GM12878 (cell line): ENCODE data around the gene CLK1. TPM values are rescaled to one million over a fixed set of nuclear protein-coding genes. Genes with fewer than 3 reads are reported as not detected.

ENCODE experiments used
- ATAC-seq: fragments of 200-7000 bp; cut with Tn5 transposase; 3 replicates; pipeline ENCODE4 v1.9.1; 2020; ENCODE audit warnings: mild to moderate bottlenecking, moderate library complexity
- BruUV-seq: library from RNA; stranded (reverse); fragments of 400-500 nt; replicated peaks from 2 replicates; lab custom pipeline; 2021; lab: Mats Ljungman, UMichigan
- CTCF ChIA-PET: fragments of 300-600 bp; sonication (Branson Sonifier 250); formaldehyde crosslinking; extraction: SDS; loops from one replicate; lab custom pipeline; 2021; ENCODE audit warnings: inconsistent platforms; lab: Yijun Ruan, JAX
- POLR2A ChIA-PET: fragments of 350-600 bp; formaldehyde crosslinking; extraction: SDS; loops from one replicate; lab custom pipeline; 2021; ENCODE audit warnings: inconsistent platforms; lab: Charles Lee
- RAD21 ChIA-PET: fragments of 300-600 bp; sonication (Branson Sonifier 250); formaldehyde crosslinking; loops from one replicate; lab custom pipeline; 2023; ENCODE audit warnings: antibody characterized with exemption; ENCODE audit not compliant: unreplicated experiment; lab: Charles Lee
- SMC1A ChIA-PET: fragments of 300-600 bp; sonication (Branson Sonifier 250); formaldehyde crosslinking; loops from one replicate; lab custom pipeline; 2023; ENCODE audit not compliant: unreplicated experiment, uncharacterized antibody; lab: Charles Lee
- DNase-seq: peaks from one replicate; pipeline ENCODE4 v3.0.0-alpha.2; 2011; ENCODE audit warnings: low read depth, low spot score
- FAIRE-seq: peaks from 3 replicates; lab custom pipeline; 2011; peaks lifted over from hg19 to GRCh38; lab: Jason Lieb, UNC
- H2AFZ ChIP-seq: 2 replicates; pipeline ENCODE4 v1.6.0; 2011; ENCODE audit warnings: low read depth, low read length, control low read depth; ENCODE audit not compliant: control insufficient read depth
- H3K27ac ChIP-seq: 2 replicates; pipeline ENCODE4 v1.5.1; 2011; ENCODE audit warnings: control low read depth; ENCODE audit not compliant: control insufficient read depth, insufficient read depth
- H3K27me3 ChIP-seq, 2 experiments: replicated peaks in 1 of 2; 2 replicates each; pipeline versions ENCODE4 v1.6.0 to v1.6.1; 2011; ENCODE audit warnings: low read length in 1 of 2; ENCODE audit not compliant: control insufficient read depth in 2 of 2, insufficient read depth in 2 of 2
- H3K36me3 ChIP-seq, 2 experiments: 2 replicates each; pipeline ENCODE4 v1.5.1; 2011; ENCODE audit warnings: low read length in 1 of 2; ENCODE audit not compliant: control insufficient read depth in 2 of 2, insufficient read depth in 2 of 2
- H3K4me1 ChIP-seq: 2 replicates; pipeline ENCODE4 v1.6.1; 2011; ENCODE audit warnings: mild to moderate bottlenecking, low read length, moderate library complexity, mixed read lengths; ENCODE audit not compliant: control insufficient read depth, insufficient read depth
- H3K4me2 ChIP-seq: 2 replicates; pipeline ENCODE4 v1.6.0; 2011; ENCODE audit warnings: control low read depth; ENCODE audit not compliant: control insufficient read depth, insufficient read depth
- H3K4me3 ChIP-seq: fragments of 200-600 bp; sonication (generic); 2 replicates; pipeline ENCODE4 v1.5.1; 2016
- H3K79me2 ChIP-seq: 2 replicates; pipeline ENCODE4 v1.6.0; 2011; ENCODE audit warnings: low read length; ENCODE audit not compliant: control insufficient read depth, insufficient read depth
- H3K9ac ChIP-seq: 2 replicates; pipeline ENCODE4 v1.8.0; 2011; ENCODE audit warnings: low read length, control low read depth, mixed read lengths; ENCODE audit not compliant: control insufficient read depth, insufficient read depth
- H3K9me3 ChIP-seq: replicated peaks from 3 replicates; pipeline ENCODE4 v1.5.1; 2011; ENCODE audit warnings: mild to moderate bottlenecking, low read length; ENCODE audit not compliant: control insufficient read depth, insufficient read depth
- H4K20me1 ChIP-seq: 2 replicates; pipeline ENCODE4 v1.6.0; 2011; ENCODE audit not compliant: control insufficient read depth, insufficient read depth
- BCL11A ChIP-seq: IDR thresholded peaks from 2 replicates; pipeline ENCODE4 v1.6.1; 2011; ENCODE audit warnings: low read depth, low read length
- CBX3 ChIP-seq: fragments of 200-600 bp; sonication (generic); IDR thresholded peaks from 2 replicates; pipeline ENCODE4 v1.6.1; 2016; ENCODE audit warnings: low read depth, borderline replicate concordance
- CEBPB ChIP-seq, 2 experiments: fragments of 150-350 bp in 1 of 2; IDR thresholded peaks; 2 replicates each; pipeline ENCODE4 v1.6.1; 2012 to 2014; ENCODE audit warnings: low read depth in 2 of 2, low read length in 2 of 2, borderline replicate concordance in 1 of 2, inconsistent platforms in 1 of 2
- KLF5 ChIP-seq: fragments of 450-650 bp; IDR thresholded peaks from 2 replicates; pipeline ENCODE4 v1.6.1; 2014; ENCODE audit warnings: mild to moderate bottlenecking; ENCODE audit not compliant: partially characterized antibody
- RUNX3 ChIP-seq: IDR thresholded peaks from 2 replicates; pipeline ENCODE4 v1.6.1; 2012; ENCODE audit warnings: low read length, inconsistent platforms
- SP1 ChIP-seq: IDR thresholded peaks from one replicate; pipeline ENCODE4 v1.6.1; 2011; ENCODE audit warnings: low read depth, low read length
- TCF12 ChIP-seq: IDR thresholded peaks from 2 replicates; pipeline ENCODE4 v1.6.1; 2011; ENCODE audit warnings: low read depth, mild to moderate bottlenecking, low read length
- ZSCAN29 ChIP-seq: fragments of 450-650 bp; IDR thresholded peaks from 2 replicates; pipeline ENCODE4 v1.6.1; 2017; ENCODE audit warnings: mild to moderate bottlenecking, moderate library complexity
- WGBS: methylation state at CpG from one replicate; pipeline ENCODE4 v1.1.6; 2016; ENCODE audit warnings: low lambda C conversion rate; ENCODE audit not compliant: insufficient replicate concordance, insufficient coverage; ENCODE audit errors: missing lambda C conversion rate; 5-methylcytosine and 5-hydroxymethylcytosine counted together
- in situ Hi-C: fragments of 300-500 bp; cut with MboI; formaldehyde crosslinking; loops from 9 replicates; pipeline ENCODE4 v1.14.3; 2018; ENCODE audit warnings: mixed read lengths
- intact Hi-C: fragments of 100-400 bp; cut with micrococcal nuclease; formaldehyde crosslinking; loops from one replicate; pipeline ENCODE4 v1.14.2; 2022; ENCODE audit not compliant: unreplicated experiment
- polyA plus RNA-seq, 11 experiments: library from polyadenylated mRNA; depleted of rRNA in 4 of 11; unstranded in 6 of 11; stranded (reverse) in 5 of 11; fragments of >200 nt; fragmentation: Nextera tagmentation in 4 of 11; fragmentation: Illumina TruSeq in 1 of 11; extraction: Ambion mirVana in 4 of 11; extraction: Trizol in 1 of 11; gene quantifications; 1 replicate in 1 of 11; 2 replicates in 10 of 11; pipeline versions ENCODE4 v1.2.1 to v1.2.3, GENCODE V29; 2011 to 2016; ENCODE audit warnings: inconsistent platforms in 2 of 11, missing spikeins in 2 of 11, low read depth in 1 of 11
- total RNA-seq, 4 experiments: library from RNA; depleted of rRNA in 3 of 4; stranded (reverse); fragments of >200 nt in 3 of 4; fragmentation: Illumina TruSeq in 1 of 4; extraction: Trizol in 1 of 4; gene quantifications; 2 replicates each; pipeline versions ENCODE4 v1.2.1 to v1.2.3, GENCODE V29; 2013 to 2021
- TF ChIP-seq, protein P1 (sequence below): IDR thresholded peaks from 2 replicates; pipeline ENCODE4 v1.6.1; 2011; ENCODE audit warnings: low read depth, mild to moderate bottlenecking, low read length, moderate library complexity, borderline replicate concordance; ENCODE audit errors: extremely low read depth
- TF ChIP-seq, protein P2 (sequence below): fragments of 450-650 bp; formaldehyde crosslinking; IDR thresholded peaks from 2 replicates; pipeline ENCODE4 v1.4.0; 2022; ENCODE audit warnings: mild to moderate bottlenecking, moderate library complexity
- TF ChIP-seq, protein P3 (sequence below): fragments of 450-650 bp; IDR thresholded peaks from 2 replicates; pipeline ENCODE4 v1.6.1; 2017; ENCODE audit warnings: borderline replicate concordance

Gene CLK1
- total and polyA plus RNA-seq, 10 of the 15 experiments (the other 5 are each of a cell fraction or from before 2014, with no cell fraction given): 61.2 to 221 (median 80.1) TPM

DNA sequence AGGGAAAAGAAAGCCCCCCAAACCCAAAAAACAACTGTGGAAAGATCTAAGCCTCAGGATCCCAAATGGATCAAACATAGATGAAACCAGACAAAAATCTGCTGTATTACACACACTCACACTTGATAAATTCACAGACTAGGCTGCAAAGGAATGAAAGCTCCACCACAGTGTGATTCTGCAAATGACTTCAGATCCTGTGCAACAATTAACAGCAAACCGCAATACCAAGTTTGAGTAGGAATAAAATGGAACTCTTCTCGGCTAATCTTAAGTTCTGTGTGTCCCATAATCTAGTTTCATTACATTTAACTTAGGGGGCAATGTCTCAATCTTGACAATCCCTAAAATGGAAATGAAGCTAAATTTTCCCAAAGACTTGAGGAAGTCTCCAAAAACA is 11.9 kb downstream of the CLK1 start:
- WGBS: 93% methylated on average over 2 of the region's 2 CpGs
- SMC1A ChIA-PET: interaction anchor here (0.9 to 1.0 kb wide), 3 partner anchors 9 to 24 kb away, joined by 3 to 4 read pairs (median 3); partner anchors contain the start of gene CLK1
- in situ Hi-C loops: no loop called here

More for the DNA sequence above, 11.9 kb downstream of the CLK1 start:
- intact Hi-C loops: no loop called here
- Histone ChIP-seq H3K4me1 (no peaks in the 10 kb centered on the region), H2AFZ (no peak overlapping the region), H3K9me3 (no peaks in the 10 kb centered on the region), H3K4me3 (no peak overlapping the region), H3K27ac (no peak overlapping the region), H3K27me3 (no peaks in the 10 kb centered on the region), H3K79me2 (peaks cover 9% of the 10 kb centered on the region), H3K9ac (no peak overlapping the region), H3K4me2 (no peak overlapping the region), H3K36me3 (peaks cover 16 to 45% of the 10 kb centered on the region in 2 experiments), H4K20me1 (no peaks in the 10 kb centered on the region)
- ChIA-PET CTCF (interaction anchor here (1.0 to 1.1 kb wide), 2 partner anchors 139 to 141 kb away, joined by 3 read pairs; no protein-coding TSS in a partner anchor), RAD21 (no interaction called here), POLR2A (interaction anchor here (1.1 to 1.4 kb wide), 2 partner anchors 12 to 39 kb away, joined by 4 to 6 read pairs; partner anchors contain the start of gene CLK1)
- DNase-seq (no peak), FAIRE-seq (no peak), ATAC-seq (no peak)
- TF ChIP-seq KLF5: no peak
- TF ChIP-seq, protein P1, sequence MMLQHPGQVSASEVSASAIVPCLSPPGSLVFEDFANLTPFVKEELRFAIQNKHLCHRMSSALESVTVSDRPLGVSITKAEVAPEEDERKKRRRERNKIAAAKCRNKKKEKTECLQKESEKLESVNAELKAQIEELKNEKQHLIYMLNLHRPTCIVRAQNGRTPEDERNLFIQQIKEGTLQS: no peak
- no peak for TF ChIP-seq CEBPB (IDR thresholded peaks at IDR 0.05; ENCODE audit: borderline replicate concordance in 1 of 2, low read depth in 2 of 2, low read length in 2 of 2)
- no peak for TF ChIP-seq BCL11A
- TF ChIP-seq TCF12: no peak
- TF ChIP-seq CBX3: no peak
- TF ChIP-seq, protein P2, sequence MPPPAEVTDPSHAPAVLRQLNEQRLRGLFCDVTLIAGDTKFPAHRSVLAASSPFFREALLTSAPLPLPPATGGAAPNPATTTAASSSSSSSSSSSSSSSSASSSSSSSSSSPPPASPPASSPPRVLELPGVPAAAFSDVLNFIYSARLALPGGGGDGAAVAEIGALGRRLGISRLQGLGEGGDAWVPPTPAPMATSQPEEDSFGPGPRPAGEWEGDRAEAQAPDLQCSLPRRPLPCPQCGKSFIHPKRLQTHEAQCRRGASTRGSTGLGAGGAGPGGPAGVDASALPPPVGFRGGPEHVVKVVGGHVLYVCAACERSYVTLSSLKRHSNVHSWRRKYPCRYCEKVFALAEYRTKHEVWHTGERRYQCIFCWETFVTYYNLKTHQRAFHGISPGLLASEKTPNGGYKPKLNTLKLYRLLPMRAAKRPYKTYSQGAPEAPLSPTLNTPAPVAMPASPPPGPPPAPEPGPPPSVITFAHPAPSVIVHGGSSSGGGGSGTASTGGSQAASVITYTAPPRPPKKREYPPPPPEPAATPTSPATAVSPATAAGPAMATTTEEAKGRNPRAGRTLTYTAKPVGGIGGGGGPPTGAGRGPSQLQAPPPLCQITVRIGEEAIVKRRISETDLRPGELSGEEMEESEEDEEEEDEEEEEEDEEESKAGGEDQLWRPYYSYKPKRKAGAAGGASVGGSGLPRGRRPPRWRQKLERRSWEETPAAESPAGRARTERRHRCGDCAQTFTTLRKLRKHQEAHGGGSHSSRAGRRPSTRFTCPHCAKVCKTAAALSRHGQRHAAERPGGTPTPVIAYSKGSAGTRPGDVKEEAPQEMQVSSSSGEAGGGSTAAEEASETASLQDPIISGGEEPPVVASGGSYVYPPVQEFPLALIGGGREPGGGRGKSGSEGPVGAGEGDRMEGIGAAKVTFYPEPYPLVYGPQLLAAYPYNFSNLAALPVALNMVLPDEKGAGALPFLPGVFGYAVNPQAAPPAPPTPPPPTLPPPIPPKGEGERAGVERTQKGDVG: no peak
- TF ChIP-seq SP1: no peak
- TF ChIP-seq ZSCAN29: no peak
- TF ChIP-seq, protein P3, sequence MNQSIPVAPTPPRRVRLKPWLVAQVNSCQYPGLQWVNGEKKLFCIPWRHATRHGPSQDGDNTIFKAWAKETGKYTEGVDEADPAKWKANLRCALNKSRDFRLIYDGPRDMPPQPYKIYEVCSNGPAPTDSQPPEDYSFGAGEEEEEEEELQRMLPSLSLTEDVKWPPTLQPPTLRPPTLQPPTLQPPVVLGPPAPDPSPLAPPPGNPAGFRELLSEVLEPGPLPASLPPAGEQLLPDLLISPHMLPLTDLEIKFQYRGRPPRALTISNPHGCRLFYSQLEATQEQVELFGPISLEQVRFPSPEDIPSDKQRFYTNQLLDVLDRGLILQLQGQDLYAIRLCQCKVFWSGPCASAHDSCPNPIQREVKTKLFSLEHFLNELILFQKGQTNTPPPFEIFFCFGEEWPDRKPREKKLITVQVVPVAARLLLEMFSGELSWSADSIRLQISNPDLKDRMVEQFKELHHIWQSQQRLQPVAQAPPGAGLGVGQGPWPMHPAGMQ: no peak
- TF ChIP-seq RUNX3: no peak
- no TSS peak for BruUV-seq
